GM18511 (cell line): ENCODE measurements around the gene BCR.
A peak's percentile ranks its signal among the peaks of the same experiment; 100 is the strongest.

Experiments used
- ATAC-seq: cut with Tn5 transposase; IDR thresholded peaks from one replicate; pipeline ENCODE4 v1.9.1; 2021; ENCODE audit warnings: mild to moderate bottlenecking, moderate library complexity; ENCODE audit not compliant: unreplicated experiment

The BCR gene

DNA sequence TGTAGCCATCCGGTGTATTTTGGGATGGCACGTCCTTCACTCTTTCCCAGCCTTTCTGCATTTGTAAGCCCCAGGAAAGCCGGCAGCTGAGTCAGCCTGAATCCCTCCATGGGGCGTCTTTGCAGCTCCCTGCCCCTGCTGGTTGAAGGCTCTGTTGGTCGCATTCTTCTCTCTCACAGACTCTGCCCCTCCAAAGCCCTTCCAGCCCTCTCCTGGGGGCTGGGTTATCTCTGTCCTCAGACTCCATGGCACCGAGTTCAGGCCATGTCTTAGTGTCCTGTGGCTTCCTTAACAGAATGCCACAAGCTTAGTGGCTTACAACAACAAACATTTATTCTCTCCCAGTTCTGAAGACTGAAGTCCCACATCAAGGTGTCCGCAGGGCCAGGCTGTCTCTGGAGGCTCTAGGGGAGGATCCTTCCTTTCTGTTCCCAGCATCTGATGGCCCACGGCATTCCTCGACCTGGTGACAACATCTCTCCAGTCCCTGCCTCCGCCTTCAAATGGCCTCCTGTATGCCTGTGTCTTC is 62.2 kb downstream of the BCR start:
- ATAC-seq: no peak

- peak; percentile 55 for ATAC-seq
These were observed 62.8 kb downstream of the BCR start for GRCh38 chr22:23243006-23243573.

DNA sequence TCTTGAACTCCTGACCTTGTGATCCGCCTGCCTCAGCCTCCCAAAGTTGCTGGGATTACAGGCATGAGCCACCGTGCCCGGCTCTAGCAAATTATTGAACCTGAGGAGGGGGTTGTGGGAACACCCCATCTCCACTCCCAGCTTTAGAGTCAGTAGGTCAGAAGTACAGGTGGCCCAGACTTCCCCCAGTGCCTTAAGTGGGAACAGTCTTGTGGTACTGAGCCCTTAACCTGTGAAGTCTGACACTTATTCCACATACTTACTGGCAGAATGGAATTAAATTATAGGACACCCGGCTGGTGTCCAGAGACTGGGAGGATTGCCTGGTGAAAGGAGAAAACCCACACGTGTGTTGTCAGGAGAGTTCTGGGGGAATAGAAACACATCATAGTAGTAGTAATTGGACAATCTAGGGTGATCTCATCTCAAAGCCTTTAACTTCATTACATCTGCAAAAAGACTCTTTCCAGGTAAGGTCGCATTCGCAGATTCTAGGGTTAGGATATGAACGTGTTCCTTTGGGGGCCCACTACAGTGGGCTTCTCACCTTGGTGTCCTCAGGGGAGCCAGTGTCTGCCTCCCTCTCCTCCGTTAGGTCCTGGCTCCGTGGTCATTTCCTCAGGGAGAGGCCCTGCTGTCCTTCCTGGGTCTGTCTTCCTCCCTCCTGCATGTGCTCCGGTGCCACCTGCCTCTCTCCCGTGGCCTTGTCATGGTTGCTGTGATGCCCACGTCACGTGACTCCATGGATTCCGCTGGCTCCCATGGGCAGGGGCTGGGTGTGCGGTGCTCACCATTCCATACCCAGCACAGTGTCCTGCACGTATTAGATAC is 63.8 kb downstream of the BCR start:
- ATAC-seq: no peak

DNA sequence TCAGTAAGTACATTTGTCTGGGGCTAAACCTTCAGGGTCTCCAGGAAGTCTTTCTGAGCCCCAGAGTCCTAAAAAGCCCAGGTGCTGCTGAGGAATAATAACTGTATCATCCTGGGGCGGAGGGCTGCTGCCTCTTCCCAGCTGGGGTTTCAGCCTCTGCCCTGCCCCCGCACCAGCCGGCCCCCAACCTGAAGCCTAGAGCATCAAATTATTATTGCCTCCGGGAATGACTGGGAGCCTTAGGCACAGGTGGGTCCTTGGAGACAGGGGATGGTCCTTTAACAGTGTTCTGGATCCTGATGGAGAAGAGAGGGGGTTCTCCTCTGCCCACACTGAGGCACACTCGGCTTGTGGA is 64.4 kb downstream of the BCR start:
- no peak for ATAC-seq

GRCh38 chr22:23245045-23245798 is 64.9 kb downstream of the BCR start:
- no peak for ATAC-seq

DNA sequence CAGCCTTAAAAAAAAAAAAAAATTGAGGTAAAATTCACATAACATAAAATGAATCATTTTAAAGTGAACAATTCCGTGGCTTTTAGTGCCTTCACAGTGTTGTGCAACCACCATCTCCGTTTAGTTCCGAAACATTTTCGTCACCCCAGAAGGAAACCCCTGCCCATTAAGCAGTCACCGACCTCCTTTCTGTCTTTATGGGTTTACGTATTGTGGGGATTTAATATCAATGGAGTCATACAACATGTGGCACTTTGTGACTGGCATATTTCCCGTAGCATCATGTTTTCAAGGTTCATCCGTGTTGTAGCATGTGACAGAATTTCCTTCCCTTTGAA is 65.5 kb downstream of the BCR start:
- no peak for ATAC-seq

DNA sequence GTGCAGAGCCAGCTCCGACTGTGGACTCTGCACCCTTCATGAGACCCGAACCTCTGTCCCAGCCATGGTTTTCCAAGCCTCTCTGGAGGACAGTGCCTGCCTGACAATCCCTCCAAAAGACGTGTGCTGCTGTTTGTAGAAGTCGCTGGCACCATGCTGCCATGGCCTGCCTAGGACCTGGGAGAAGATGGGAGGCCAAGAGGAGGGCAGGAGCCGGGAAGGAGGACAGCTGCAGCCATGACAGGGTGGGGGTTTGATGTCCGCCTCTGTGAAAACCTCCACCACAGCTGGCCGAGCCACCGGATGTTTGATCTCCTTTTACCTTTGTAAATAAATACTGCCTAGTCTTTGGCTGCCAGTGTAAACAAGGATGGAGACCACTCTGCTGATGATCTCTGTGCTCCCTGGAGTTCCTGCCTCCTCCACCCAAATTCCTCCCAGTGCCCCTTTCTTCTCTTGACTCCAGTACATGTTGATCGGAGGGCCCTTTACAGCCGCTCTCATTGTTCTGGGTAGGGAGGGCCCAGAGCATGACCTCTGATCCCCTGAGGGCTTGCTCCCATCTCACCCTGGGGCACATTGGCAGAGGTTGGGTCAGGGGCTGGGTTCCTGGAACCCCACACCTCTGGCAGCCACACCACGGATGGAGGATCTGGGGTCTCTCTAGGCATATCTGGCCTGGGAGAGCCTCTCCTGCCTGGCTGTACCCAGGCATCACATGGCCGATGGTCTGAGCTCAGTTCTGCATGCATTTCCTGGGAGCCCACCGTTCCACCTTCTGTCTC is 66.9 kb downstream of the BCR start:
- ATAC-seq: no peak

- no peak for ATAC-seq
These were observed 68.3 kb downstream of the BCR start for GRCh38 chr22:23248583-23248982.

DNA sequence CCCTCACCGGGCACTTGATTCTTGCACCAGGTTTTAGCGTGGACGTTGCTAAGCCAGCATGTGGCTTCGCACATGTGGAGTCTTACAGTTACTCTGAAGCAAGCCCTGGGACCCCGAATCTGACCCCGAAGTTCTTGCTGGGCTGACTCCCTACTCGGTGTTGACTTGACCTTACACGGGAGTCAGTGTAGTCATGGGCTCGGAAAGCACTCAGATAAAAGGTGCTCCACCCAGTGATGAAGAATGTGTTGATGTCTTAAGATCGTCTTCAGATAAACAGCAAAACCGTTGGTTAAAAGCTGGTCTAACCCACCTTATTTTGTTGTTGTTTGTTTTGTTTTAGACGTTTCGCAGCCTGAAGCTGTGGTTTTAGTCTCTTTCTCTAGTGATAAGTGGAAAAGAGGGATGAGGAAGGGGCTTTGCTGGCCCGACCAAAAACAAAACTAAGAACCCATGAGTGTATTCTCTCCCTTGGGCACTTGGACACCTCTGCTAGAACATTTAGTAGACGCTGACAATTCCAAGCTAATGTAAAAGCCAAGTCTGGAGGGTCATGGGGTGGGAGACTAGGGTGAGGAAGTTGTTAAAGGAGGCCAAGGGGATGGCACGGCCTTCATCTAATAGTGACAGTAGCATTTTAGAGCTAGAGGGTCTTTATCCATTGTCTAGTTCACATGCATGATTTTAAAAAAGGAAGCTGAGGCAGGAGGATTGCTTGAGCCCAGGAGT is 69.9 kb downstream of the BCR start:
- no peak for ATAC-seq

DNA sequence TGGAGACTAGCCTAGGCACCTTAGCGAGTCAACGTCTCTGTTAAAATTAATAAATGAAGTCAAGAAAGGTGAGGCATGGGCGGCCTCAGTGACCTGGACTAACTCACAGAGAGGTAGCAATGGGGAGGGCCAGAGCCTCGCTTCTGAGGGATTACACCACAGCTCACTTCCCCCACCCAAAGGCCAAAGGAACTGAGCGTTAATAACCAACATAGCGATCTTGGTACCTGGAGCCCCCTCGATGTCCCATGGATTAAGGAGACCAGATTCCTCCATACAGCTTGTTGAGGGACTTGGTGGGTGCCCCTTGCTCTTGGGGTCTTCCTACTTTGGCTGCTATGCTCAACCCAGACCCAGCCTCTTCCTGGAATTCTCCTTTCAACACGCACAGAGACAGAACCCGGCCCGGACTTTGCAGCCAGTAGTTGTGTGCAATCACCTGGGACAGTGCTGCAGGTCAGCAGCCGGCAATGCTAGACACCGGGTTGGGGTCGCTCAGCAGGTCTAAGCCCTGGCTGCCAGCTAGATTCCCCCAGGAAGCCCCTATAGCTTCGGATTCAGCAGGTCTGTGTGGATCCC is 70.6 kb downstream of the BCR start:
- no peak for ATAC-seq

- ATAC-seq: no peak
These were observed 71.3 kb downstream of the BCR start for GRCh38 chr22:23251445-23252093.

- no peak for ATAC-seq
These were observed 73.3 kb downstream of the BCR start for GRCh38 chr22:23253475-23254055.

DNA sequence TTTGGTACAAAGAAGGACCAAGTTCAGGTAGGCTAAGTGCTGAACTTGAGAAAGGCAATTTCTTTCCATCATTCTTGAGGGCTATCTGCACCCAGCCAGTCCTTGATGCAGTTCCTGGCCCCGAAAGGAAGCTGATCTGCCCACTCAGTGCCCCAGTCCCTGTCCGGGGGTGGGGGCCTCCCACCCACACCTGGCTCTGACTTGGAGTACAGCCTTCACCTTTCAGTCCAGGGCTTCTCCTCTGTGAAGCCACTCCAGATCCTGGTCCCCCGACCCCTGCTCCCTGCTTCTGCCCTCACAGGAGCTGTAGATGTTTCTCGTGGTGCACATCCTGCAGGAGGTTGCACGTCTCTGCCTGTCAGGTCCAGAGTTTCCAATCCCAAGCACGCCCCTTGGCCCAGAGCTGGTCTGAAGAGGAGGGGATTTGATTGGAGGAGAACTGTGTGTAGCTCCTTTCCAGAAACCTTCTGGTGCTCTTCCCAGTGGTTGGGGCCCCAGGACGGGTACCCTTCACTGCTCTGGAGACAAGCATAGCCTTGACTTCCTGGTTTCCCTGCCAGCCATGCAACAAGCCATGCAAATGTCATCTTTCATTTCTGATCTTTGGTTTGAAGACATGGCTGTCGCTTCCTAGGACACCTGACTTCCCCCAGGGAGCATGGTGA is 75.3 kb downstream of the BCR start:
- ATAC-seq: no peak

GRCh38 chr22:23256171-23256932 is 76.0 kb downstream of the BCR start:
- no peak for ATAC-seq

DNA sequence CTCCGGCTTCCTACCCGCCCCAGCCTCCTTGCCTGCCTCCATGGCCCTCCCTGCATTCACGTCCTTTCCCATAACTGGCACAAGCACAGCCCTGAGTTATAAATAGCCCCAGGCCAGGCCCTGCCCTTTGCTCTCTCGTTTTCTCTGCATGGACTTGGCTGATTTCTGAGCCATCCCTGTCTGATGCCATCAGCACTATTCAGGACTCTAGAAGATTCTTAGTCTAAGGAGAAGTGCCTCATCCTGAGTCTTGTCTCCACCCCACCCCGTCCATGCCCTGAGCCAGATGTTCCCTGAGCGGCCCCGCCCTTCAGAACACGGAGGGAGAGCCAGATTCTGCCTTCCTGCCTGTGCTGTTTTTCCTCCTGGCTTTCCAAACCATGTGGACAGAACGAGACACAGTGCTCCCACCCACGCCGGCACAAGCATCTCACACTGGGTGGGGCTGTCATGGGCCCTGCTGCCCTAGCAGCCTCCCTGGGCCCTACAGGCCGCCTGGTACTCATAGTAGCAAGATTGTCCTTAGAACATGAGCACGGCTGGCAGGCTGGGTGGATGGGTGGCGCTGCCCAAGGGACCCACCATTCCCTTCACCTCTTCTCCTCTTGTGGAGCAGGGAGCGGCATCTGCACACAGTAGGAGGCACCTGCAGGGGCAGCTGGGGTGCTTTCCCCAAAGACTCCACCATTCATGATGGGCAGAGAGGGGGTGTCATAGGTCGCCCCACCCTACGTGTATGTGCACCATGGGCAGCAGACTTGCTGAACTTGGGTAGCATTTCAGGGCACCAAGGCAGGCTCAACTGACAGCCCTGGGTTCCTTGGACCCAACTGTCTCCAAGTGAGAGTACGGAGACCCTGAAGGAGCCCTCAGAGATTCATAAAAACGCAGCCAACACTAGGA is 76.9 kb downstream of the BCR start:
- ATAC-seq: no peak

GRCh38 chr22:23257889-23258825 is 77.8 kb downstream of the BCR start:
- ATAC-seq: no peak
